Brain microvascular endothelial cell (primary cell): ENCODE measurements around the gene PA2G4.

Experiments
- DNase-seq: peaks from one replicate; pipeline ENCODE4 v3.0.0-alpha.2; 2020
- H3K27ac ChIP-seq: fragments of 250-450 bp; sonication (Bioruptor Pico); 2 replicates; pipeline ENCODE4 v1.5.1; 2020; ENCODE audit warnings: mild to moderate bottlenecking, moderate library complexity
- H3K27me3 ChIP-seq: fragments of 250-450 bp; sonication (Bioruptor Pico); replicated peaks from 2 replicates; pipeline ENCODE4 v1.5.1; 2020; ENCODE audit warnings: mild to moderate bottlenecking
- H3K36me3 ChIP-seq: fragments of 250-450 bp; sonication (Bioruptor Pico); replicated peaks from 2 replicates; pipeline ENCODE4 v1.5.1; 2020; ENCODE audit warnings: mild to moderate bottlenecking
- H3K4me3 ChIP-seq: 2 replicates; pipeline ENCODE4 v1.5.1; 2011; ENCODE audit warnings: low read depth, mild to moderate bottlenecking, control low read depth, low read length, moderate library complexity
- in situ Hi-C: cut with HindIII; loops from 2 replicates; pipeline ENCODE4 v1.10.0; 2017; ENCODE audit warnings: low sequenced_read_pairs, low pct_ligation_motif_present
- TF ChIP-seq, protein P1 (sequence below): IDR thresholded peaks from 2 replicates; pipeline ENCODE4 v1.5.1; 2011; ENCODE audit warnings: low read depth, mild to moderate bottlenecking, moderate library complexity, low read length, control low read depth, inconsistent platforms; ENCODE audit errors: missing control alignments

Gene PA2G4

DNA sequence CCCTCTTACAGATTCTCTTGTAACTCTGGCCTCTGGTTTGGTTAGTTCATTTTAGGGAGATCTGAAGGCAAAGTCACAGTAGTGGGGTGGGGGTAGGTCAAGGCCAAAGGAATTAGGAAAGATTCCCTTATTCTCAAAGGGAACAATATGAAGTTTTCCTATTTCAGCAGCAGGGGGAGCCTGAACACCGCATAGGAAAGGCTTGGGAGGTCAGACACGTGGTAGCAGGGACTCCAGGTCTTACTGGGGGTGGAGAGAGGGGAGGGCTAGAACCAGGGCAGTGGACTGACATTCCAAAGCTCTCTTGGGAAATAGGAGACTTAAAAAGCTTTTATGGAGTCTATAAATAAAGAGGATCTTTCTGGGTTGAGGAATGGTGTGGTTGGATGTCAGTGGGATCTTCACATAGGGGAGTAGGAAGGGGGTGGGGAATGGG, 15.0 kb downstream of the PA2G4 start:
- DNase-seq: peak; percentile 75
- Histone ChIP-seq H3K4me3 (no peak overlapping the region), H3K27ac (peak overlapping the region; percentile 19), H3K36me3 (peaks cover 6% of the 10 kb centered on the region), H3K27me3 (no peaks in the 10 kb centered on the region)
- in situ Hi-C loops: loop anchor here (5.0 kb wide), 1 partner anchor 68 kb away; the partner anchor contains the start of gene SMARCC2
- TF ChIP-seq, protein P1, sequence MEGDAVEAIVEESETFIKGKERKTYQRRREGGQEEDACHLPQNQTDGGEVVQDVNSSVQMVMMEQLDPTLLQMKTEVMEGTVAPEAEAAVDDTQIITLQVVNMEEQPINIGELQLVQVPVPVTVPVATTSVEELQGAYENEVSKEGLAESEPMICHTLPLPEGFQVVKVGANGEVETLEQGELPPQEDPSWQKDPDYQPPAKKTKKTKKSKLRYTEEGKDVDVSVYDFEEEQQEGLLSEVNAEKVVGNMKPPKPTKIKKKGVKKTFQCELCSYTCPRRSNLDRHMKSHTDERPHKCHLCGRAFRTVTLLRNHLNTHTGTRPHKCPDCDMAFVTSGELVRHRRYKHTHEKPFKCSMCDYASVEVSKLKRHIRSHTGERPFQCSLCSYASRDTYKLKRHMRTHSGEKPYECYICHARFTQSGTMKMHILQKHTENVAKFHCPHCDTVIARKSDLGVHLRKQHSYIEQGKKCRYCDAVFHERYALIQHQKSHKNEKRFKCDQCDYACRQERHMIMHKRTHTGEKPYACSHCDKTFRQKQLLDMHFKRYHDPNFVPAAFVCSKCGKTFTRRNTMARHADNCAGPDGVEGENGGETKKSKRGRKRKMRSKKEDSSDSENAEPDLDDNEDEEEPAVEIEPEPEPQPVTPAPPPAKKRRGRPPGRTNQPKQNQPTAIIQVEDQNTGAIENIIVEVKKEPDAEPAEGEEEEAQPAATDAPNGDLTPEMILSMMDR: peak; percentile 86

DNA sequence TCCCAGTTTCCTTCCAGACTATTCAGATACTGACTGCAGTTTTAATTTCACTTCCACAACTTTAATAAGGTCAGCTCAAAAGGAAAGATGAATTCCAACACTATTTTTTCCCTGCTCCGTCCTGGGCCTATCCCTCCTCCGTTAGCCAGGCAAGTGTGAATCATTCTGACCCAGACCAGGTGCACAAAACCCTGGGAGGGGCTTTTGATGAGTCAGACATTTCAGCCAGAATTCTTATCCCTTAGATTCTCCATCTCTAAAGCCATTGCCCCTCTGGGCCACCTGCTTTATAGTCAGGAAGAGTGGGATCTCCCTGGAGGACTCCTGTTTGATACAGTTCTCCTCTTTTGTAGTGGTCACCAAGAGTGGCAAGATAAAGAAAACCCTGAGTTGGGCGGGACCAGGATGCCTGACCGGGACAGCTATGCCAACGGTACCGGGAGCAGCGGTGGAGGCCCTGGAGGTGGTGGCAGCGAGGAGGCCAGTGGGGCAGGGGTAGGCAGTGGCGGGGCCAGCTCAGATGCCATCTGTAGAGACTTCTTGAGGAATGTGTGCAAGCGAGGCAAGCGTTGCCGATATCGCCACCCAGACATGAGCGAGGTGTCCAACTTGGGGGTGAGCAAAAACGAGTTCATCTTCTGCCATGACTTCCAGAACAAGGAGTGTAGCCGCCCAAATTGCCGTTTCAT, 15.9 kb downstream of the PA2G4 start:
- in situ Hi-C loops: no loop called here
- H3K27ac ChIP-seq: no peak overlapping the region
- no peaks in the 10 kb centered on the region for H3K27me3 ChIP-seq
- DNase-seq: no peak
- TF ChIP-seq, protein P1: no peak
- peaks cover 6% of the 10 kb centered on the region for H3K36me3 ChIP-seq
- no peak overlapping the region for H3K4me3 ChIP-seq

DNA sequence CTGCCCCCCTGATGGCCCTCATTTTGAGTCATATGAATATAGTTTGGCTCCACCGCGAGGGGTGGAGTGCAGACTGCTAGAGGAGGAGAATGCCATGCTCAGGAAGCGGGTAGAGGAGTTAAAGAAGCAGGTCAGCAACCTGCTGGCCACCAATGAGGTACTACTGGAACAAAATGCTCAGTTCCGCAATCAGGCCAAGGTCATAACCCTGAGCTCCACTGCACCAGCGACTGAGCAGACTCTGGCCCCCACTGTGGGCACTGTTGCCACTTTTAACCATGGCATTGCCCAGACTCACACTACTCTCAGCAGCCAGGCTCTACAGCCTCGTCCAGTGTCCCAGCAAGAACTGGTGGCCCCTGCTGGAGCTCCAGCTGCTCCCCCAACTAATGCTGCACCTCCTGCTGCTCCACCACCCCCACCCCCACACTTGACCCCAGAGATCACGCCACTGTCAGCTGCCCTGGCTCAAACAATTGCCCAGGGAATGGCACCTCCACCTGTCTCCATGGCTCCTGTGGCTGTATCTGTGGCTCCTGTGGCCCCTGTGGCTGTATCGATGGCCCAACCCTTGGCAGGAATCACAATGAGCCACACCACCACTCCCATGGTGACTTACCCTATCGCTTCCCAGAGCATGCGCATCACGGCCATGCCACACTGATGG, 17.0 kb downstream of the PA2G4 start:
- TF ChIP-seq, protein P1: no peak

DNA sequence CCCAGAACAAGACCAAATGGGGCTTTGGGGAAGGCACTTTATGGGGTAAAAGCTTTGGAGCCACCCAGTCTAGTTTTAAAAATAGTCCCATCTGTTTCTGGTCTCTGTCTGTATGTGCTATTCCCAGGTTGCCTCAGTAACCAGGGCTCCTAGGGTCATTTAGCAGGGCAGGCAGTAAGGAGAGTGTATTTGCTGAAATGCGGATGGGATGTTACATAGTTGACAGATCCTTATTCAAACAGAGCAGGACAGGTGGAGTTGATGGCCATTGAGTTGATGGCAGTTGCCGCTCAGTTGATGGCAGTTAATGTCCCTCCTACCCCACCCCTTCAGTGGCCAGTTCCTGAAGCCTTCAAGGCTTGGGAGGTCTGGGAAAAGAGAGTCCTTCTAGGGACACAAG, 18.3 kb downstream of the PA2G4 start:
- Histone ChIP-seq H3K27ac (no peak overlapping the region), H3K4me3 (no peak overlapping the region), H3K27me3 (no peaks in the 10 kb centered on the region), H3K36me3 (peaks cover 2% of the 10 kb centered on the region)
- in situ Hi-C loops: no loop called here
- DNase-seq: no peak
- TF ChIP-seq, protein P1: no peak

More for the DNA sequence above, 17.0 kb downstream of the PA2G4 start:
- in situ Hi-C loops: no loop called here
- Histone ChIP-seq H3K27ac (no peak overlapping the region), H3K27me3 (no peaks in the 10 kb centered on the region), H3K36me3 (peaks cover 6% of the 10 kb centered on the region), H3K4me3 (no peak overlapping the region)
- DNase-seq: no peak

DNA sequence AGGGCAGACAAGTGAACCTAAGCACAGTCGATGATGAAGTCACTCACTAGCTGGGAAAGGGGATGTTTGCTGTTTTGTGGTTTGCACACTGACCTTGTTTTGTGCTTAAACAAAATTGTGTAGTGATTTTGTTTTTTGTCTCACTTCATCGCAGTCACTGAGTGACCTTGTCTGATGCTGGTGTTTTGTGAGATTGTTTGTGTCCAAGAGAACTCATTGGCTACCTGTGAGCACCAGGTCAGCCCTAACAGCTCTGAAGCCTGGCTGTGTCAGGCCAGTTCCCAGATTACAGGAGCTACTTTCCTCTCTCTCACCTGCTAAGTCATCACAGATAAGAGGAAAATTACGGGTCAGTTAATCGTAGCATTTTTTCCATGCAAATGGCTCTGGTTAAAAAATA, 19.8 kb downstream of the PA2G4 start:
- Histone ChIP-seq H3K4me3 (no peak overlapping the region), H3K27me3 (no peaks in the 10 kb centered on the region), H3K36me3 (no peaks in the 10 kb centered on the region), H3K27ac (no peak overlapping the region)
- TF ChIP-seq, protein P1: no peak
- in situ Hi-C loops: no loop called here
- no peak for DNase-seq
